ELF-1 (cell line): ENCODE data around the gene CRPPA.

ENCODE experiments used
- DNase-seq: peaks from one replicate; pipeline ENCODE4 v3.0.0-alpha.2; 2016; ENCODE audit warnings: low read depth, low spot score

The CRPPA gene

DNA sequence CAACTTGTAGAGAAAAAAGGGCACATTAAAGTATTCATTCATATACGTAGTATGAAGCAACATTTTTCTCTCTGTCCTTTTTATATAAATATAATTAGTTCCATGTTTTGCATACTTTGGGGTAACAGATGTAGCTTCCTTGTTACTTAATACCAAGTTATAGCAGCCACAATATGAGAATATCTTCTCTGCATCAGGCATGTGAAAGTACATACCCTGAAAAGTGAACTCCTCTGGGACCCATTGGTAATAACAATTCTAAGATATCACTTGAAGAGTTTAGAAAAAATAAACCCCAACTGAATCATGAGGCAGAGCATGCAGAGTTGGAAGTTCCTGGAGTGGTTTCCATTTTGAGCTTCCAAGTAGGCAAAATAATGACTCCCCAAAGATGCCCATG, 2.4 kb upstream of the CRPPA start:
- DNase-seq, result no peak

DNA sequence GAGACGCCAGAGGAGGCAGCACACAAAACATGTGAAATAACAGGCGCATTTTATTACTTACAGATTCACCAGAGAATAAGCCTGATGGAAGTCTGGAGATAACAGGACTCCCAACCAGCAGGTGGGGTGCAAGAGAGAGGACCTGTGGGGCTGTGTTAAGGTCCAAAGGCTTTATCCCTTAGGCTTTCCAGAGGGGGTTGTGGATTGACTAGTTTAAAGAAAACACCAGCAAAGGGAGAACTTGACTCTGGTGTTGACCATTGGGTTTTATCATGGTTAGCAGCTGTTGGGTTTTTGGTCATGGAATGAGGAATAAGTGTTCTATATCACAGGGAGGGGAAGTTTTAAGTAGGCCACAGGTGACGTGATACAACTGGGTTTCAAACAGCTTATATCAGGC, 1.6 kb upstream of the CRPPA start:
- peak; percentile 15 for DNase-seq

DNA sequence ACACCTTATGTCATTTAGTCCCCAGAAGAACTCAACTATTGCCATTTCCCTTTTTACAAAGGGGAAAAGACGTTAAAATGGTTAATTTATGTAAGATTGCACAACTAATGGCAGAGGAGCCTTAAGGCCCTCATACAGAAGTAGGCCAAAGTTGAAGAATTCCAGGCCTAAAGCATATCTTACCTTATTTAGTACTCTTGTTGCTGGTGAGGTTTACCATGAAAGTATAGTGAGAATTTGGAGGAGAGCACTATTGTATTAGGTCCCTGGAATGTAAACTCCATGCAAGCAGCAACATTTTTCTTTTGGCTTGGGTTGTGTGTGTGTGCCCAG, 731 bp upstream of the CRPPA start:
- no peak for DNase-seq

DNA sequence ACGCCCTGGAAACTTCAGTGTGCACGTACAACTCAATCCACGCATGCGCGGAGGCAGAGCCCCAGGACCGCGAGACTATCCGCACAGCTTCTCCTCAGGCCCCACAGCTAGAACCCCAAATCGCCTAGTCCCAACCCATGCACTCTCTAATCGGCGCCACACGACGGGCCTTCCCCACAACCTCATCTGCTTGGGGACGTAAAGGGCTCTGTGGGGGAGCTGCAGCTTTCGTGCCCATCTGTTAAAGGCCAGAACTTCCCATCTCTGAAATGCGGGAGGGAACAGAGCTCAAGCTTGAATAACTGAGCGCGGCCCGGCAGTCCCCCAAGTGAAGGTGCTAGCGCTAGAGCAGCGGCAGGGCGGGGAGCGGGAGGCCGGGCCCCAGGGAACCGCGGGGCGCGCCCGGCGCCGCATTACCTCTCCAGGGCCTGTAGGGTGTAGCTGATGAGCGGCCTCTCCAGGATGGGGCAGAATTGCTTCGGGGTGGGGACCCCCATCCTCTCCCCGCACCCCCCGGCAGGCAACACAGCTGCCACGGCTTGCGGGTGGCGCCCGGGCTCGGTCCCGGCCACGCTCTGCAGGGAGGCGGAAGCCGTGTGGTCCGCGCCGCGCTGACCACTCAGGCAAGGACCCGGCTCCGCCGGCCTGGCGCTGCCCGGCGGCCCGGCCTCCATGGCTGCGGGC, 547 bp downstream of the CRPPA start:
- DNase-seq, result peak; percentile 85

DNA sequence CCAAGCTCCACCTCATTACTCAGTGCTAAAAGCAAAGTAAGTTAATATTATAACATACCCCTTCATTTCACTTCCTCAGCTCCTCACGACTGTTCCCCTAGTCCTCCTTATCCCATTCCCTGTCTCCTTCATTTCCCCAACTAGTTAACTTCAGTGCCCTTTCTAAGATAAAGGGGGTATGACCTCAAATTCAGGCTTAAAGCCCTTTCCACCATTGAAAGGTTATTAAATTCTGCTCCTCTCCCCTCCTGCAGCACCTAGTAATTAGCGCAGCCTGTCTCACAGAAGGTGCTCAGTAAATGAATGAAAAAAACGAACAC, 1.0 kb downstream of the CRPPA start:
- no peak for DNase-seq

DNA sequence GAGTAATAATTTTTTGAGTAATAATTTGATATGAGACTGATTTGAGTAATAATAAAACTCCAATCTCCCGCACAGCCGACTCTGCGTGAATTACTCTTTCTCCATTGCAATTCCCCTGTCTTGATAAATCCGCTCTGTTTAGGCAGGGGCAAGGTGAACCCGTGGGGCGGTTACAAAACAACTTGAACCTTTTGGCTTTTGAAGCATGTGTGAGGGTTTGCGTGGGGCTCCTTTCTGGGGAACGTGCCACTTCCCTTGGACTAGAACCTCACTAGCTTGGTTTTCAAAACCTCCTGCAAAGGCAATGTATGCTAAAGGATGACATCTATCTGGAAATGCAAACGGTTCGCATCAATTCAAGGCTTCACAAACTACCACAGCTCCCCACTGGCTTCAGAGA, 1.5 kb downstream of the CRPPA start:
- DNase-seq, result no peak

DNA sequence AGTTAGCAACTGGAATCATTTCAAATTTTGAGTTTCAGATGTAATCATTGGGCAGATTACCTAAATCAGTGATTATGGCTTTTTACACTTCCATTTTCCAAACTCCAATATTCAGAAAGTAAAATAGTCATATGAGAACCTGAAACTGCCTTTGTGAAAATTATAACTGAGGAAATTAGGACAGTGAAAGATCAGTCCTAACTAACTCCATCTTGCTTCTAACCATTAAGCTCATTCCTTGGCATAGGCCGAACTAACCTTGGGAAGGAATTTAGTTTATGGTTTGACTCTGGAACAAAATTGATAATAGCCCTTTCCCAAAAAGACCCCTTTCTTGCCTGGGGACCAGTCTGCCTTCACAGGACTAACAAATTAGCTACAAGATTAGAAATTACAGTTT, 2.2 kb downstream of the CRPPA start:
- no peak for DNase-seq

DNA sequence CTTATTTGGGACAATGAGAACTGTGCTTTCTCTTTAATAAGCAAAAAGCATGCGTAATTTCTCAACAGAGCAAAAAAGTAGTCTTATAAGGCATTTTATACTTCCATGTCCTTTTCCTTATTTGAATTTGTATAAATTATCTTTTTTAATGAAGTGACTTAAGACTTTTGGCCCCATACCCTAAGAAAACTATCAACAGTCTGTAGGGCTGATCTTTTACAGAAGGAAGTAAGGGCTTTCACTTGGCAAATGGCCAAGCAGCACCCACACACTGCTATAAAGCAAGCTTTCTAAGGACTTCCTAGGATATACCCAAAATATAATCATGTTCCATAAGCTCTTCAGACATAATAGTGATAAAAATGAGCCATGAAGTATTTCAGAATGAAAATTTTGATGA, 3.4 kb downstream of the CRPPA start:
- DNase-seq, result no peak

DNA sequence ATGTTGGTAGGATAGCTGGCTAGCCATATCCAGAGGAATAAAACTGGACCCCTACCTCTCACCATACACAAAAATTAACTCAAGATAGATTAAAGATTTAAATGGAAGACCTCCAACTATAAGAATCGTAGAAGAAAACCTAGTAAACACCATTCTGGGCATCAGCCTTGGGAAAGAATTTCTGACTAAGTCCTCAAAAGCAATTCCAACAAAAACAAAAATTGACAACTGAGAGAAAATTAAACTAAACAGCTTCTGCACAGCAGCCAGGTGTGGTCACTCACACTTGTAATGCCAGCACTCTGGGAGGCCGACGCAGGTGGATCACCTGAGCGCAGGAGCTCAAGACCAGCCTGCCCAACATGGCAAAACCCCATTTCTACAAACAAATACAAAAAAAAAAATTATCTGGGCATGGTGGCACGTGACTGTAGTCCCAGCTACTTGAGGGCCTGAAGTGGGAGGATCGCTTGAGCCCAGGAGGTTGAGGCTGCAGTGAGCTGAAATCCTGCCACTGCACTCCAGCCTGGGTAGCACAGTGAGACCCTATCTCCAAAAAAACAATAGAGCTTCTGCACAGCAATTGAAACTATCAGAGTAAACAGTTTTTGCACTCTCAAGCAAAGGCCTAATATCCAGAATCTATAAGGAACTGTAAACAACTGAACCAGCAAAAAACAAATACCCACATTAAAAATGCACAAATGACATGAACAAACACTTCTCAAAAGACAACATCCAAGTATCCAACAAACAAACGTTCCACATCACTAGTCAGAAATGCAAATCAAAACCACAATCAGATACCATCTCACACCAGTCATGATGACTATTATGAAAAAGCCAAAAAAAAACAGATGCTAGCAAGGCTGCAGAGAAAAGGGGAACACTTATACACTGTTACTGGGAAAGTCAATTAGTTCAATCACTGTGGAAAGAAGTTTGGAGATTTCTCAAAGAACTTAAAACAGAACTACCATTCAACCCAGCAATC, 4.8 kb downstream of the CRPPA start:
- DNase-seq, result no peak

DNA sequence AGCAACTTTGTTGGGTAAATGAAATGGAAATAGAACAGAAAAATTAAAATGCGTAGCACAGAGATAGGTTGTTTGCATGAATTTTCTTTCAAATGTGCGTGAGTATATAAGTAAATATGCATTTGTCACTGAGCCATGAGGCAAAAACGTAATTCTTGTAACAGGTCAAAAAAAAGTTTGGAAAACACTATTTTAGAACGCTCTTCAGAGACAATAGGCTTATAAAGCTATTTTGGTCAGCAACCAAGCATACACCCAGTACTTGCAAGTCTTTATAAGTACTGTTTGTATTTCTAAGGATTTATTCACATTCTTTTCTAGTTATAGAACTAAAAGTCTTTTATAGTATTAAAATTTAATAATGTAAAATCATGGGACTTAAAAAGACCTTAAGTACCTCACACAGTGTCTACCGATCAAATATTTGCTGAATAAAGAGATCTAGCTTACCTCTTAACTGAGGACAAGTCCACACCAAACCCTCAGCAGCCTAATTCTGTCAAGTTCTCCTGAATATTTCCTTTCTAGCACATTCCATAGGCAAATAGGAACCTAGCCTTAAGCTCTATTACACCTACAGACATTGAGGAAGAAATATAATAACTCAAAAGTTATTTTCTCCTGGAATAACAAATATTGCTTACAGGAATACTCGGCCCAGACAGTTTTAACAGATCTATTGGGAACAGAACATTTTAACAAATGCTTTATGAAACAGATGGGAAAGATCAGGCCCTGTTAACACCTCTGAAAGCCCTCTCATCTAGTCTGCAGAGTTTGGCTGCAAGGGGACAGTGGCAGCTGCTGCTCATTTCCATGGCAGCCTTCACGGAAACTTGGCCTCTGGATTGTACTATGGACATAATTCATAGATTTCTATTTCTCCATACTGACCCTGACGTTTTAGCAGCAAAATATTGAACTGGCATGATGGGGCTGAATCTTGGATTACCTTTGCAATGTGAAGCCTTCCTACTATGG, 8.8 kb downstream of the CRPPA start:
- DNase-seq, result no peak

DNA sequence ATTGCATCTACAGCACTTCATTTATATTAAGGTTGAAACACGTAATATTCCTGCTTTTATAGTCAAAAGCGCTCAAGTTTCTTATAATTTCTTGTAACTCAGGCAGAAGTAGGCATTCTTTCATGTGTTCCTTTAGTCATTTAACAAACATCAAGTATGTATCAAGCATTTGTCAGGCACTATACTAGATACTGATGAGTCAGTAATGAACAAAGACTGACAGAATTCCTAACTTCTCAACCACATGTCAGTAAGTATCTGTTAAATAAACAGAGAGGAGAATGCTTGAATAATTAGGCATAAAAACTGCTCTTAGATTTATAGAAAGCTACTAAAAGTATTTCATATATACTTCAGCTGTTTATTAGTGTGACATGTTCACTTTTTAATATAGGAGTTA, 9.9 kb downstream of the CRPPA start:
- DNase-seq, result no peak

DNA sequence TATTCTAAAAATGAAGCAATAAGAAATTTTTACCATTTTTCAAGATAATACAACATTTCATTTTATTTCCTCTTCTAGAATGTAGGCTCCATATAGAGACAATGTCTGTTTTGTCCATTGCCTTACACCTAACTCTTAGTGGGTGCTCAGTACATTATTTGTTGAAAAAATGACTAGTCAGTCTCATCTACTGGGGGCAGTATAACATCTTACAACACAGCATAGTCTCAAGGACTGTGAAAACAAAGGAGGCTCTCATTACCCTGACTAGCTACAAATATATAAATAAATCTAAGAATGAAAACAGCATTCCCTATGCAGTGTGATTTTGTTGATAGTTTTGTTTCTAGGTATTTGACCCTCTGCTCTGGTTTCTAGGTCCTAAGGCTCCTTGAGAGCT, 11.6 kb downstream of the CRPPA start:
- no peak for DNase-seq

DNA sequence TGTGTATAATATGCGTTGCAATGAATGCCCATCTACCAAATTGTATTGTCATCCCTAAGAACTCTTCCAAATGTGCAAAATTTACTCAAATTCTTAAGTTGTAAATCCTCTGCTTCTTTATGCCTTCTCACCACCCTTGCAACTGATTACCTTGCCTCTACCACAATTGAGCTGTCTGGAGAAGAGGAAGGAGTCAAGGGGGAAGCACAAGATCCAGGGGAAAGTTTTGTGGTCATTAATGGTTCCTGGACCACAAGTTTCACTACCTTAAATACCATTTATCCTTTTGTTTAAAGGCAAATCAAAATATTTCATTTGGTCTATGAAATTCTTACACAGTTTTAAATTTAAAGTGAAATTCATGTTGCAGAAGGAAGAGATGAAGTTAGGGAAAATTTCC, 16.7 kb downstream of the CRPPA start:
- DNase-seq, result no peak

DNA sequence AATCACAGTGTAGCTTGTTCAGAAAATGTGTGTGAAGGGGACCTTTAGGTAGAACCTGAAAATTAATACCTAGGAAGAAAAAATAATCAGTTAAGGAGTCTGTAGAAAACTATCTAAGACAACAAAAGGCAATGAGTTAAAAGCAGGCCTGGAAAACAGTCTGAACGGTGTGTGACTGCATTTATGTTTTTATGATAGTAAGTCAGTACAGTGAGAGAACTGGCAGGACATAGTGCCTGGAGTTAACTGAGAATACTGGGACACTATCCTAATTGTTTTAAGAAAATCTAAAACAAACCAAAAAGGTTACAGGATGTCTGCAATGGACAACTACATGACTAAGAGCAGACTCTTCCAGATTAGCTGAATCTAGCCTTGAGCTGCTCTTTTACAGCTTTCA, 17.9 kb downstream of the CRPPA start:
- no peak for DNase-seq

DNA sequence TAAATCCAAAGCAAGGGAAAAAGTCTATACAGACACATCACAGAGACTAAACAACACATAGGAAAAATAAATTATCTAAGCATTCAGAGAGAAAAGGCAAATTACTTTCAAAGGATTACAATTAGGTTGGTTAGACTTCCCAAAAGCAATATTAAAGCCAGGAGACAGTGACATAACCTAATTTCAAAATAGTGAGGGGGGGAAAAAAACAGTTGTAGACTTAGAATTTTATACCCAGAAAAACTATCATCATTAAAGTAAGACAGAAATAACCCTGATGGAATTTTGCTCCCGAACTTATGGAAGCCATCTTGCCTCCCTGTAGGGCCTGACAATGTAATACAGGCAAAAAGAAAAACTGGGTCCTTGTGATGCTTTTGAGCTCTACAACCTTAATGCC, 18.4 kb downstream of the CRPPA start:
- no peak for DNase-seq

DNA sequence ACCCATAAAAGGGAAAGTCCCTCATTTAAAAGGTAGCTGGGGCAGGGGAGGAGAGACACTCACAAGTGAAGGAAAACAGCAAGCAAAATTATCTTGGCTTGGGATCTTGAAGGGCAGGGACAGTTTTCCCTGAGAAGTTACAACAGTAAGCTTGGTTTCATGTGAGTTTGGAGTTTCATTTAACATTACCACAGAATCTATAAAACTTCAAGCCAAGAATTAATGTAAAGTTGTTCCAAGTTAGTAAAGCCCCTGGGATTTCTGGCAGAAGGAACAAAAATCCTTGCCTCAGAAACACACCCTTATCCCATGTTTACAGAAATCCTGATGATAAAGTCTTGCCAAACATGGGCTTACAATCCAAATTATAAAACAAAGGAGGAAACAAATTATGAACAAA, 19.2 kb downstream of the CRPPA start:
- no peak for DNase-seq

DNA sequence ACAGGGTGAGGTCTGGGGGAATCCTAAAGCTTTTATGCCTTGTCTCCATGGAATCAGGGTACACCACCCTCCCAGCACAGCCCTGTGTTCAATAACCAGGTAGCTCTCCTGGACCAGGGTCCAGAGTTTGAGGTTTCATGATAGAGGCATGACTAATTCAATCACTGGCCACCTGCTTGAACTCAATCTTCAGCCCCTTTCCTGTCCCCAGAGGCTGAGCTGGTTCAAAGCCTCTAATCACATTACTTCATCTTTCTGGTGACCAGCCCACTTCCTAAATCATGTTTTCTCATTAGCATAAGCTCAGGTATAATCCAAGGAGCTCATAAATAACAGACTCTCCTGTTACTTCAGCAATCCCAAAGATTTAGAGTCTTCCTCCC, 20.5 kb downstream of the CRPPA start:
- no peak for DNase-seq

DNA sequence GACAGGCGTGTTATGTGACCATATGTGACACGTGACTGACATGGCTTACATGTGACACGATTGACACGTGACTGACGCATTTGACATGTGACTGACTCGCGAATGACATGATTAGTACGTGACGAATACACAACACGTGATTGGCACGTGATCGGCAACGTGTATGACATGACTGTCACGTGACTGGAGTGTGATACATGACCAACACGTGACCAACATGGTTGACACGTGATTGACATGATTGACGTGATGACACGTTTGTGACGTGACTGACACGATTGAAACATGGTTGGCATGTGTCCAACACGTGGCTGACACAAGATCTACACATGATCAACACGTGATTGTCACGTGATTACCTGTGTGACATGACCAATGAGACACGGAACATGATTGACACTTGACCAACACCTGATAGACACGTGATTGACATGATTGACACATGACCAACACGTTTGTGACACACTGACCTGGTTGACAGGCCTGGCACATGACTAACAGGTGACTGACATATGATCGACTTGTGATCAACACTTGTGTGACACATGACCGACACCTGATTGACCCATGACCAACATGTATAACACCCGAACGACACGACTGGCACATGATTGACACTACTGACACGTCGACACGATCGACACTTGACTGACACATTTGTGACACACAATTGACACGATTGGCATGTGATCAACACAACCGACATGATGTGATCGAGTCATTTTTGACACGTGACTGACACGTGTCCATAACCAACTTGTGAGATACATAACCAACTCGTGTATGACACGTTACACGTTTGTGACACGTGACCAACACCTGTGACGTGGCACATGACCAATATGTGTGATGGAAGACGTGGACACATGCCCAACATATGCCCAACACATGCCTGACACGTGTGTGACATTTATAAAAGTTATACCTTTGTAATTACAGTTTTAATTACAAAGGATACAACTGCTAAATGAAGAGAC, 21.1 kb downstream of the CRPPA start:
- no peak for DNase-seq

DNA sequence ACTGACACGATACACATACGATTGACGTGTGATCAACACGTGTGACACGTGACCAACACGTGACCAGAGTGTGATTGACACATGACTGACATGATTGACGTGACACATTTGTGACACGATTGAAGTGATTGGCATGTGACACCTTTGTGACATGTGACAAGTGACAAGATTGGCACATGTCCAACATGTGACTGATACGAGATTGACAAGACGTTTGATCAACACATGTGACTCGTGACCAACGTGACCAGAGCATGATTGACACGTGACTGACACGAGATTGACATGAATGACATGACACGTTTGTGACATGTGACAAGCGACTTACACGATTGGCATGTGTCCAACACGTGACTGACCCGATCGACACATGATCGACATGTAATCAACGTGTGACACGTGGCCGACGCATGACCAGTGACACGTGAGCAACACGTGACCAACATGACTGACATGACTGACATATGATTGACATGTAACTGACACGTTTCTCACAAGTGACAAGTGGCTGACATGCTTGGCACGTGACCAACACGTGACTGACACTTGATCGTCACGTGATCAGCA, 22.0 kb downstream of the CRPPA start:
- DNase-seq, result no peak

DNA sequence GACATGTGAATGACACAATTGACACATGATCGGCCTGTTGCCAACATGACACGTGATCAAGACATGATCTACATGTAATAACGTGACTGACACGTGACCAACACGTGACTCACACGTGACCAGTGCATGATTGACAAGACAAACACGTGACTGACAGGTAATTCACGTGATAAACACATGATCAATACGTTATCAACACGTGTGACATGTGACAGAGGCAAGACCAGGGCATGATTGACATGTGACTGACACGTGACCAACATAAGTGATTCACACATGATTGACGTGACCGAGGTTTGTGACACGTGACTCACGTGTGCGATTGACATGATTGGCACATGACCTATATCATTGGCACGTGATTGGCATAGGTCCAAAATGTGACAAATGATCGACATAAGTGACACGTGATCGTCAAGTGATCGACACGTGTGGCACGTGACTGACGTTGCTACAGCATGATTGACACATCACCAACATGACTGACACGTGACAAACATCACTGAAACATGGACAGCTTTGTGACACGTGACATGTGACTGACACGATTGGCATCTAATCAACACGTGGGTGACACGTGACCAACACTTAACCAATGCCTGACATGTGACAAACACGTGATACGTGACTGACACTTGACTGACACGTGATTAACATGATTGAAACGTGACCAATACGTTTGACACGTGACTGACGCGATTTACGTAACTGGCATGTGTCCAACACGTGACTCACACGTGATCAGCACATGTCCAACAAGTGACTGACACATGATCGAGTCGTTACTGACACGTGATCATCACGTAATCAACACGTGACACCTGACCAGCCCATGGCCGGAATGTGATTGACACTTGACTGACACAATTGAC, 23.0 kb downstream of the CRPPA start:
- DNase-seq, result no peak
